Skin epidermis (tissue), 12 donors: ENCODE measurements around the gene WDR27.
A peak's percentile ranks its signal among the peaks of the same experiment; 100 is the strongest.
"Not testable (repeated sequence)": the region's sequence is repeated elsewhere in the genome, so short reads cannot be mapped to it uniquely, and the experiment has no call there.

Experiments
- H3K27ac ChIP-seq, 21 experiments: fragments of 200-600 bp; sonication (generic) in 11 of 21; one replicate each; pipeline ENCODE4 v1.5.0; 2020; ENCODE audit warnings: mild to moderate bottlenecking in 3 of 21, inconsistent platforms in 2 of 21, moderate library complexity in 2 of 21
- H3K4me3 ChIP-seq, 7 experiments: fragments of 200-600 bp; sonication (generic) in 2 of 7; one replicate each; pipeline ENCODE4 v1.5.0; 2020; ENCODE audit warnings: inconsistent platforms in 2 of 7, mild to moderate bottlenecking in 2 of 7, moderate library complexity in 1 of 7

WDR27 gene

DNA sequence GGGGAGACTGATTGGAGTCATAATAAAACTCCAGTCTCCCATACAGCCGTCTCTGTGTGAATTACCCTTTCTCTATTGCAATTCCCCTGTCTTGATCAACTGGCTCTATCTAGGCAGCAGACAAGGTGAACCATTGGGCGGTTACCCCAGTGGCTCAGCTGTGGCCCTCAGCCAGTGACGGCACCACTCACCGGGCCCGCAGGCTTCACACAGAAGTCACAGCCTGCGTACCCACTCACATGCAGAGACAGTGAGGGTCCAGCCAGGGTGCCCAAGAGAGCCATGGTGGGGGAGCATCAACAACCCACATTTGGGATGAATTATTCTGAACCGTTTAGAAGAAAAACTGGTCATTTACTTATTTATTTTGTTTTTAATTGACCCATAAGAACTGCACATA is 78.5 kb downstream of the WDR27 start:
- H3K27ac ChIP-seq, result peak overlapping the region in 1 of 21 experiments; percentile 31
- no peak overlapping the region for H3K4me3 ChIP-seq

DNA sequence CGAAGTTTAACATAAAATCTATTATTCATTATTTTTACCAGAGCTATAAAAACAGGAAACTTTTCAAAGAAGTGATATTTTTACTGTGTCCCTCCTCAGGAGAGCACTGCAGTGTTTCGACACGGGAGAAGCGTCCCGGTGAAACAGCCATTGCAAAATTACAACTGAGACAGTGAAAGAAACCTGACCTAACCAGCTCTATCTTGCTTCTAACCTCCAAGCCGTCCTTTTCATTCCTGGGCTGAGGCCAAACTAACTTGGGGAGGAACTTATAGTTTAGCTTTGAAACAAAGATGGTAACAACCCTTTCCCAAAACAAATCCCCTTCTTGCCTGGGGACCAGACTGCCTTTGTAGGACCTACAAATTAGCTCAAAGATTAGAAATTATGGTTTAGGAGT is 79.2 kb downstream of the WDR27 start:
- Histone ChIP-seq H3K4me3 (no peak overlapping the region), H3K27ac (peak overlapping the region in 1 of 21 experiments; percentile 31)

DNA sequence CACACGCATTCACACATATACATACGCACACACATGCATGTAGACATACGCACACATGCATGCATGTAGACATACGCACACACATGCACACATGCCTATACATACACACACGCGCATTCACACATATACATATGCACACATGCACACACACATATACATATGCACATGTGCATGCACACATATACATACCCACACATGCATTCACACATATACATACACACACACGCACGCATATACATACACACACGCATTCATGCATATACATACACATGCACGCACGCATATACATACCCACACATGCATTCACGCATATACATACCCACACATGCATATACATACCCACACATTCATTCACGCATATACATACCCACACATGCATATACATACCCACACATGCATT is 80.5 kb downstream of the WDR27 start:
- Histone ChIP-seq H3K4me3 (no peak overlapping the region), H3K27ac (no peak overlapping the region)

DNA sequence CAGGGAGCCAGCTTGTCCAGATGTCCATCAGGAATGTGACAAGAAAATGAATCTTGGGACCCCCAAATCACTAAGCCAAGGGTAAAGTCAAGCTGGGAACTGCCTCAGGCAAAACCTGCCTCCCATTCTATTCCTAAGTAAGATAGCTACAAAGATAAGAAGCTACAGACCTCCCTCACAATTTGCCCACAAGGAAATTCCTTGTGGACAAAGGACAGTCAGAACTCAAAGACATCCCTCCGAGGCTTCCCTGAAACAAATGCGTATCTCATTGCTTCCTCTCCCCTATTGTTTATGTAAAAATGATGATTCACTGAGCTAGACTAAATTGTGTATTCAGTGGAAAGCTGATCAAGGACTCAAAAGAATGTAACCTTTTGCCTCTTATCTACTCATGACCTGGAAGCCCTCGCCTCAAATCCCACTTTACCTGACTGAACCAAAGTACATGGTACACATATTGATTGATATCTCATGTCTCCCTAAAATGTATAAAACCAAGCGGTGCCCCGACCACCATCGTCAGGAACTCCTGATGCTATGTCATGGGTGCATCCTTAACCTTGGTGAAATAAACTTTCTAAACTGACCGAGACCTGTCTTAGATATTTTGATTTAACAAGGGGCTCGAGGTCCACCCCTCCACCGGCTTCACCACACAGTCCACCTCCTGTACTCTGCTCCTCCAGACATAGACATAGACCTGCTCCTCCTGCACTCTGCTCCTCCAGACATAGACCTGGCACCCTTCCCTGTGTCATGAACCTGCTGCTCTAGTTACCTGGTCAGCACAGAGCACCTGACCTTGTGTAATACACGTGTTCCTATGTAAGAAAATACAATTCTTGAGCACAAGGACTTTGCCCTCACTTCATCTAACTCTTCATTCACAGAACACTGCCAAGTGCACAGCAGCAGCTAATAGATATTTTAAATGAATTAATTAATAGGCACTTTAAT is 81.4 kb downstream of the WDR27 start:
- H3K4me3 ChIP-seq, result no peak overlapping the region

DNA sequence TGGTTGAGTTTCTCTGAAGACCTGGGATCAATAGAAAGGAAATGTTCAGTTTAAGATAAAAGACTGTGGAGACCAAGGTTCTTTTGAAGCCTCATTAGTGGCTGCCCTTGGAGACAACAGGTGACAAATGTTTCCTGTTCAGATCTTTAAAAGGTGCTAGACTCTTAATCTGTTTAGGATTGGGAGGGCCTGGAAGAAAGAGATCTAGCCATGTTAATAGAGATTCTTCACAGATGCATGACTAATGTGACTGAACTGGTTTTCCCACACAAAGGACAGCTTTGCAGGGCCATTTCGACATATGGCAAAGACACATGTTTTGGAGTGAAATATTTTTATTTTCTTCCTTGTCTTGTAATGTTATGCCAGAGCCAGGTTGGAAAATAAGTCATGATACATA is 82.2 kb downstream of the WDR27 start:
- no peak overlapping the region for H3K4me3 ChIP-seq
- peak overlapping the region in 15 of 21 experiments; percentile 12 to 65 (median 48) for H3K27ac ChIP-seq

More for the DNA sequence above, 81.4 kb downstream of the WDR27 start:
- H3K27ac ChIP-seq, result peak overlapping the region in 10 of 21 experiments; percentile 21 to 65 (median 48)

DNA sequence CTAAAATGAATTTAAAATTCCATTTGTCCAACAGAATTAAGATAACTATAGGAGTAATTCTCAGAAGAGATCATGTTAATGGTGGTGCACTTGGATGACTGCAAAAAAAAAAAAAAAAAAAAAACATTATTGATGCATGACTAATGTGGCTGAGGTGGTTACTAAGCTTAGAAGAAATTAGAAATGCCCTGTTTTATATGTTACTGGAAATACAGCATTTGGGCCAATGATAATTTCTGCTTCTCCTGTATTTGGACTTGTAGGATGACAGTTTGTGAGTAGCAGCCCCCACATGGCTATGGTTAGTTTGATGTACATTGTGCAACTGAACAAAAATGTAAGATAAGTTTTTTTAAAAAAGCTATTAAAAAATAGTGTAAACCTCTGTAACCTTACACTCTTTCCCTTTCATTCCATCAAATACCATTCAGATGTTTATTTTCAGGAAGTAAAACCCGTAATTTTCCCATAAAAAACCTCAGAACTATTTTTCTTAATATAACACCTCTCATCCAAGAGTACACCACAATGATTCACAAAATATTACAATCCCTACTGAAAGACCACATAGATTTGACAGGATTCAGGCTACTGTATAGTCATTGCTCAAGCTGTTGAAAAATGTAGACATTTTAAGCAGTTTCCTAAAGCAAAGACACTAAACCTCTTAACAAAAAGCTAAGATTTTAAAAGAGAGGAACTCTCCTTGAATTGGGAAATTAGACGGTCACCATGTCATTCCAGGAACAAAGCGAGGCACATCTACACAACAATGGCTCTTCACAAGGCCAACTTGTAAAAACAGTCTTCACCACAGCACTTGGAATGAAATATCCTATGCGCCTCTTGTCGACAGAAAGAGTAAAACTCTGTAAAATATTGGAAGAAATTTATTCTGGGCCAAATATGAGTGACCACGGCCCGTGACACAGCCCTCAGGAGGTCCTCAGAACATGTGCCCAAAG is 83.0 kb downstream of the WDR27 start:
- H3K4me3 ChIP-seq, result no peak overlapping the region
- peak overlapping the region in 15 of 21 experiments; percentile 12 to 65 (median 48) for H3K27ac ChIP-seq

DNA sequence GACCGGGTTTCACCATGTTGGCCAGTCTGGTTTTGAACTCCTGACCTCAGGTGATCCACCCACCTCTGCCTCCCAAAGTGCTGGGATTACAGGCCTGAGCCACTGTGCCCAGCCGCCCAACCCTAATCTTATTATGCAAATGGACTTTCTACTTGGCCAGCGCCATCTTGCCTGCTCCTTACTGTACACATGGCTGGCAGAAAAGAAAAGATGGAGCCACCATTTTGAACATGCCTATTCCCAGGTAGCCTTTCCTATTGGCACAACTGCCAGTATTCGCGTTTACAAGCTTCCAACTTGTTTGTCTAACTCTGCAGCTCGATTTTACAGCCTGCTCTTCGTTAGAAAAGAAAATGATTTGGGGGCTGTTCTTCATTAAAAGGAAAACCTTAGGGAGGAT is 84.3 kb downstream of the WDR27 start:
- Histone ChIP-seq H3K4me3 (no peak overlapping the region), H3K27ac (no peak overlapping the region)

DNA sequence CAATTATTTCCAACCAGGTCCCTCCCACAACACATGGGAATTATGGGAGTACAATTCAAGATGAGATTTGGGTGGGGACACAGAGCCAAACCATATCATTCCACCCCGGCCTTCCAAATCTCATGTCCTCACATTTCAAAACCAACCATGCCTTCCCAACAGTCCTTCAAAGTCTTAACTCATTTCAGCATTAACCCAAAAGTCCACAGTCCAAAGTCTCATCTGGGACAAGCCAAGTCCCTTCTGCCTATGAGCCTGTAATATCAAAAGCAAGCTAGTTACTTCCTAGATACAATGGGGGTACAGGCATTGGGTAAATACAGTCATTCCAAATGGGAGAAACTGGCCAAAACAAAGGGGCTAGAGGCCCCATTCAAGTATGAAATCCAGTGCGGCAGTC is 93.2 kb downstream of the WDR27 start:
- H3K4me3 ChIP-seq, result not testable (repeated sequence)

DNA sequence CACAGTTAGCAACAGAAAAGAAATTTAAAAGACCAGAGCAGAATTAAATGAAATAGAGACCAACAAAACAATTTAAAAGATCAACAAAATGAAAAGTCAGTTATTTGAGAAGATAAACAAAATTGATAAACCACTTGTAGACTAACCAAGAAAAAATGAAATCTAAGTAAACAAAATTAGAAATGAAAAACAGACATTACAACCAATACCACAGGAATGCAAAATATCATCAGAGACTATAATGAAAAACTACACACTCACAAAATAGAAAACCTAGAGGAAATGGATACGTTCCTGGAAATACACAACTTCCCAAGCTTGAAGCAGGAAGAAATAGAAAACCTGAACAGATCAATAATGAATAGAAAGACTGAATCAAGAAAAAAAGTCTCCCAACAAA is 97.8 kb downstream of the WDR27 start:
- H3K27ac ChIP-seq, result no peak overlapping the region
- H3K4me3 ChIP-seq, result no peak overlapping the region

More for the DNA sequence above, 93.2 kb downstream of the WDR27 start:
- H3K27ac ChIP-seq, result not testable (repeated sequence)

DNA sequence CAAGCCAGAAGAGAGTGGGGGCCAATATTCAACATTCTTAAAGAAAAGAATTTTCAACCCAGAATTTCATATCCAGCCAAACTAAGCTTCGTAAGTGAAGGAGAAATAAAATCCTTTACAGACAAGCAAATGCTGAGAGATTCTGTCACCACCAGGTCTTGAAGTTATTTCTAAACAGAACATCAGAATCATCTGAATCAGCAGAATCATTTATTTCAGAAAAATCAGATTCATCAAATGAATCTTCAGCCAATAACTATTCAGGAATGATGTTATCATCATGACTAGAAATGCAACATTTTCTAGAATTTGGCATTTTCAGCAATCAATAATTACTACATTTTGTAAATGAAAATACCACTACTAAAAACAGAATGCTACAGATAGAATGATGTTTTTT is 100.7 kb downstream of the WDR27 start:
- H3K27ac ChIP-seq, H3K4me3 ChIP-seq: not testable (repeated sequence)

DNA sequence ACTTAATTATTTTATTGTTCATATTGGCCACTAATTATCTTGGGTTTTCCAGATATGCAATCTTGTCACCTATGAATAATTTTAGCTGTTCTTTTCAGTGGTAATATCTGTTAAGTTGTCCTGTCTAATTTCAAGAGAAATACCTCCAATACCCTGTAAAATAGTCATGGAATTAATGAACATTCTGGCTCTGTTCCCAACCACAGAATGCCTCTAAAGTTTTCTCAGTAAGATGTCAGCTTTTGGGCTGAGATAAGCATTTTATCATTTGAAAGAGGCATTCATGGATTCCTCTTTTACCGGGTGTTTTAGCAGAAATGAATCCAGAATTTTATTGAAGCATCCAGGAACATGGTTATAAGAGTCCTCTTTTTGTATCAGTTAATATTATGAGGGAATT is 109.3 kb downstream of the WDR27 start:
- Histone ChIP-seq H3K27ac (no peak overlapping the region), H3K4me3 (no peak overlapping the region)

DNA sequence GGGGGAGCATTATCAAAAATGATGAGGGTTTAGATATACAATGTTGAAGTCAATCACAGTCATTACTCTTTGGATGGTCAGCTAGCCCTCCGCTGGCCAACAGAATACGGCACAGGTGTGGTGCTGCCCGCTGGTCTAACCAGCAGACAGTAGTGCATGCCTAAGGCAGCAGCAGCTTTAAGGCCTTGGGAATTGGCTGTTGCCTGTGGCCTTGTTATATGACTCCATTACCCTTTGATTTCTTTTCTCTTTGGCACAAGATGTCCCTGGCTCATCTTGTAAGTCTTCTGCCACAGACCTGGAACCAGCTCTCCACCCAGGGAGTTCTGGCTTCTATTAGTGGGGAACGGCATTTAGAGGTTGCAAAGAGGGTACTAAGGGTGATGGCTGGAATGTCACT is 110.2 kb downstream of the WDR27 start:
- H3K27ac ChIP-seq, result no peak overlapping the region

DNA sequence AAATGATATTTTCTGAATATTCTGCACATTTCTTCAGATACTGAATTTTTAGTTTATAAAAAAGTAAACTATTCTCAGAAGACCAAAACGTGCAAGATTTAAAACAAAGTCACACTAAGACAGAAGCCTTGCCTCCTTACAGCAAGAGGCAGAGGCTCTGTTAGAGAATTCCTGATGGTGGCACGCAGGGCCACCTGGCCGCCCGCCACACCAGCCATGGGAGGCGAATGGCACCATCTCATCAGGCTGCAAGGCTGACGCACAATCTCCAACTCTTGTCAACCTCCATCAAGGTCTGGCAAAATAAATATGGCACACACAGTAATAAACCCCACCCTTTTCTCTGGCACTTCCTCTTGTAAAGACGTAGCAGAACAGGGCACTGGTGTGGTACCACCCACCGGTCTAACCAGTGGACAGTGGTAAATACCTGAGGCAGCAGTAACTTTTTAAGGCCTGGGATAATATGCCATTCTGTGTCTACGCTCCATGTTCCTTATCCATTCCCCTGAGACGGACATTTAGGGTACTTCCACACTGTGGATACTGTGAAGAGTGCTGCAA is 111.4 kb downstream of the WDR27 start:
- Histone ChIP-seq H3K27ac (peak overlapping the region in 10 of 21 experiments; percentile 1 to 67 (median 28)), H3K4me3 (no peak overlapping the region)

More for the DNA sequence above, 110.2 kb downstream of the WDR27 start:
- H3K4me3 ChIP-seq, result no peak overlapping the region

DNA sequence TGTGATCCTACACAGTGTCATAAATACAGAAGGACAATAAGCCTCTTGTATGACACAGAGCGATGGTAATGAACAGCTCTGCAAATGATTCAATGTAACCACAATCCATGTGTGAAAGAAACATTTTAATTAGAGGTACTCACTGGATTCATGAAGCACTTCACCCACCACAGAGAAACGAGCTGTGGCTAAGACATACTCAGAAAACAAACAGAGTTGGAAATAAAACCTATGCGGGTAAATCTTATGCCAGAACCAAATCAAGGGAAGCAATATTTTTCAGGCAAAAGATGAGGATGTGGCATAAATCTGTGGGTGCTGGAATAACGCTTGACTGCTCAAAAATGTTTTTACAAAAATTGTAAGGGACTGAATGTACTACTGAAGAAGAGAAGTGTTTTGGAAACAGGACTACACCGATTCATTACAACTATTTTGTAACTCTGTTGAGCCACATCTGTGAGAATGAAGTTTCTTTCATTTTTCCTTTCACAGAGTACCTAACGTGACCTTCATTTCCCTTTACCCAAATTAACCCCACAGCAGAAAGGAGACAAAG is 112.1 kb downstream of the WDR27 start:
- H3K4me3 ChIP-seq, result no peak overlapping the region
- H3K27ac ChIP-seq, result peak overlapping the region in 11 of 21 experiments; percentile 1 to 67 (median 30)

DNA sequence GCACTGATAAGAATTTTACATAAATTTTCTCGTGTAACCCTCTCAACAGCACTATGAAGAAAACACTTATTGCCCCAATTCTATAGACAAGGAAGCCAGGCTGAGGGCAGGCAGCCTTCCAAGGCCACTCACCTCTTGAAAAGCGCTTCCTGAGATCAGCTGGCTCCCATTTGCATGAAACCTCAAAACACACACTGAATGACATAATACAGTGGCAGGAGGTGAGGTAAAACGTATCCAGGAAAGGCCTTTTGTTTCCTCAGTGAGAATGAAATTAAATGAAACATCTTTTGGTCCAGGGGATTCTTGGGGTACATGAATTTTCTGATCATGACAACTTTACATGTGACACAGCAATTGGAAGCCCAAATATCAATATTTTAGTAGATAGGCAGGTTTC is 112.5 kb downstream of the WDR27 start:
- Histone ChIP-seq H3K4me3 (no peak overlapping the region), H3K27ac (peak overlapping the region in 12 of 21 experiments; percentile 1 to 67 (median 22))

DNA sequence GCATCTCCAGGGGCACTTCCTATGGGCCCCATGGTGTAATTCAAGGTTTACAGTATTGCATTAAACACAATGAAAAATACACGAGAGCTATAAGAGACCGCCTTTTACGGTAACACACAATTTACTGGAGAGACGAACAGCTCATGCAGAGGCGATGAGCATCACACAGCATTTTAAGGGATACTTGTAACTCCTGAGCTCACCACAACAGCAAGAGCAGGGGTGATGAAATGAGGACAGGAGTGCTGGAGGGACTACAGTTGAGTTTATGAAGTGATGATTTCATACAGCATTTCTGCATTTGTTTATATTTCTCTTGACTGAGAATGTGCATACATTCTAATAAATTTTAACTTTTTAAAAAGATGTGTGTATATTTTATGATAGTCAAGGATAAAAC is 113.9 kb downstream of the WDR27 start:
- Histone ChIP-seq H3K4me3 (no peak overlapping the region), H3K27ac (no peak overlapping the region)

DNA sequence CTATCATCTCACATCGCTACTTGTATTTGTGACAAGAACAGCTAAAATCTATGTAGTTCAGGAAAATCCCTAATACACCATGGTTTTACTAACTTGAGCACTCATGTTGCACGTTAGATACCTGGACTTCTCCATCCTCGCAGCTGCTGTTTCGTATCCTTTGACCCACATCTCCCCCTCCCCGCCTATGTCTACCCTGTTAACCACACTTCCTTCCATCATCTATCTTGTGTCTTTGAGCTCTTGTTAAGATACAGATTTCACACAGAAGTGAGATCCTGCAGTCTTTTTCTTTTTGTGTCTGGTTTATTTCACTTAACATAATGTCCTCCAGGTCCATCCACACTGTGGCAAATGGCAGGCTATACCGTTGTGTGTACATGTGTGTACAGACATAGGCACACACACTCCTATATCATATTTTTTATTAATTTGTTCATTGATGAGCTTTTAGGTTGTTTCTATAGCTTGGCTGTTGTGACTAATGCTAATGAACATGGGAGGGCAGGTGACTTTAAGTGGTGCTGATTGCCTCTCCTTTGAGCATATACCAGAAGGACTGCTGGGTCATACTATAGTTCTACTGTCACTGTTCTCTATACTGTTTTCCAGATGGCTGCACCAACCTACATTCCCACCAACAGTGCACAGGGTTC is 117.8 kb downstream of the WDR27 start:
- Histone ChIP-seq H3K4me3 (no peak overlapping the region), H3K27ac (peak overlapping the region in 3 of 21 experiments; percentile 4 to 62 (median 37))

DNA sequence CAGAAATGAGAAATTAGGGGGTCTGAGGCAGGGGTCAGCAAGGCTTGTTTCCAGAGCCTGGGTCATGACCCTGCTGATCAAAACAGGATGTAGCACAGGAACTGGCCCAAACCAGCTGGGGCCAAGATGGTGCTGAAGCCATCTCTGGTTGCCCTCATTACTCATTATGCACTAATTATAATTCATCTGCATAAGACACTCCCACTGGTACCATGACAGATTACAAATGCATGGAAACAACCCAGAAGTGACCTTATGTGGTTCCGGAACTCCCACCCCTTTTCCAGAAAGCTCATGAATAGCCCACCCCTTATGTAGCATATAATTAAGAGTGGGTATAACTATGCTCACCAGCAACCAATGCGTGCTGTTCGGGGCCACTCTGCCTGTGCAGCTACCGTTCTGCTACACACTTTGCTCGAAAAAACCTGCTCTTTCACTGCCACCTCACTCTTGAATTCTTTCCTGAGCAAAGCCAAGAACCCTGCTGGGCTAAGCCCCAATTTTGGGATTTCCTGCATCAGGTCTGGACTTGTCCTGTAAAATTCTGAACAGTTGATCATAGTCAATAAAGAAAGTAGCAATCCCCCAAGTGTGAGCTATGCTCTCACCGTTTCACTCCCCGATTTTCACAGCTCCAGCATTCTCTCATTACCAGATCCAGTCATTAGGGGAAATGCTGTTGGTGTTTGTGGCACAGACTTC is 122.3 kb downstream of the WDR27 start:
- Histone ChIP-seq H3K27ac (no peak overlapping the region), H3K4me3 (no peak overlapping the region)
